Activated CD8-positive, alpha-beta T cell treated with anti-CD3 and anti-CD28 coated beads, Interleukin-2, amount 10 ng/mL, durations not matched to agents 7 days and 5 days (primary cell): ENCODE measurements around the gene CGB7. TPM values are rescaled to one million over a fixed set of nuclear protein-coding genes. Genes with fewer than 3 reads are reported as not detected.
"Not testable (repeated sequence)": the region's sequence is repeated elsewhere in the genome, so short reads cannot be mapped to it uniquely, and the experiment has no call there.

ENCODE experiments used
- ATAC-seq: fragments of 150-1000 bp; cut with Tn5 transposase; one replicate; pipeline ENCODE4 v1.10.0; 2021; ENCODE audit warnings: moderate library complexity
- CTCF ChIA-PET: fragments of 350-600 bp; sonication (Branson Sonifier 250); formaldehyde crosslinking; loops from one replicate; lab custom pipeline; 2021; ENCODE audit warnings: antibody characterized with exemption; lab: Charles Lee
- POLR2A ChIA-PET: fragments of 350-600 bp; sonication (Branson Sonifier 250); formaldehyde crosslinking; loops from one replicate; lab custom pipeline; 2021; ENCODE audit warnings: antibody characterized with exemption; lab: Charles Lee
- DNase-seq: peaks from one replicate; pipeline ENCODE4 v3.0.0-alpha.2; 2020
- H3K27ac Mint-ChIP-seq: one replicate; pipeline ENCODE4 v1.8.0; 2021; ENCODE audit warnings: mild to moderate bottlenecking, mixed read lengths
- H3K27me3 Mint-ChIP-seq: one replicate; pipeline ENCODE4 v1.8.0; 2021; ENCODE audit warnings: low read depth, mixed read lengths
- H3K36me3 Mint-ChIP-seq: one replicate; pipeline ENCODE4 v1.8.0; 2021; ENCODE audit warnings: low read depth, mixed read lengths
- H3K4me1 Mint-ChIP-seq: one replicate; pipeline ENCODE4 v1.8.0; 2021; ENCODE audit warnings: low read depth, mixed read lengths
- H3K4me3 Mint-ChIP-seq: one replicate; pipeline ENCODE4 v1.8.0; 2021; ENCODE audit warnings: mild to moderate bottlenecking, mixed read lengths
- H3K9me3 Mint-ChIP-seq: one replicate; pipeline ENCODE4 v1.8.0; 2022; ENCODE audit warnings: mixed read lengths; ENCODE audit not compliant: insufficient read depth
- total RNA-seq, 2 experiments: library from RNA; stranded (reverse); gene quantifications; one replicate each; pipeline ENCODE4 v1.2.3, GENCODE V29; 2021

Gene CGB7
- total RNA-seq, 2 experiments from 2014 or later: not detected

DNA sequence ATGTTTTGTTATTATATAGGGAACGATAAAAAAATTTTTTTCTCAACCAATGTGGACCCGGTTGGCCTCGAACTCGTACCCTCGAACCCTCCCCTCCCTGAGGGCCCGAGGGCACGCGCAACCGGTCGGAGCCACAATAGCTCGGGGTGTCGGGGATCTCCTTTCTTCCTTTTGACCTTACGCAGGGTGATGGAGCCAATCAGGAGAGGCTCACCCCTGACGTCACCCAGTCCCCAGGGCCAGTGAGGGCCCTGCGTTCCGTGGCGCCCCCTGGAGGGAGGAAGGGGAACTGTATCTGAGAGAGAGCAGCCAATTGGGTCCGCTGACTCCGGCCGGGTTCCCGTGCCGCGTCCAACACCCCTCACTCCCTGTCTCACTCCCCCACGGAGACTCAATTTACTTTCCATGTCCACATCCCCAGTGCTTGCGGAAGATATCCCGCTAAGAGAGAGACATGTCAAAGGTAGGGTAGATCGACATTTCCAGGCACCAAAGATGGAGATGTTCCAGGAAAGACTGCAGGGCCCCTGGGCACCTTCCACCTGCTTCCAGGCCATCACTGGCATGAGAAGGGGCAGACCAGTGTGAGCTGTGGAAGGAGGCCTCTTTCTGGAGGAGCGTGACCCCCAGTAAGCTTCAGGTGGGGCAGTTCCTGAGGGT, 25.8 kb downstream of the CGB7 start, which contains the start of gene CGB2:
TSS of gene CGB2 (plus strand) at position 249 of the 660 bp plus-strand sequence. CDS start at position 455, 206 bp downstream.
- POLR2A ChIA-PET, H3K9me3 Mint-ChIP-seq, CTCF ChIA-PET, H3K27me3 Mint-ChIP-seq, H3K36me3 Mint-ChIP-seq, H3K4me1 Mint-ChIP-seq, H3K27ac Mint-ChIP-seq: not testable (repeated sequence)
- H3K4me3 Mint-ChIP-seq: peak within 1 kb of the TSS; percentile 28
- DNase-seq (peak; percentile 67), ATAC-seq (peak; percentile 71)

DNA sequence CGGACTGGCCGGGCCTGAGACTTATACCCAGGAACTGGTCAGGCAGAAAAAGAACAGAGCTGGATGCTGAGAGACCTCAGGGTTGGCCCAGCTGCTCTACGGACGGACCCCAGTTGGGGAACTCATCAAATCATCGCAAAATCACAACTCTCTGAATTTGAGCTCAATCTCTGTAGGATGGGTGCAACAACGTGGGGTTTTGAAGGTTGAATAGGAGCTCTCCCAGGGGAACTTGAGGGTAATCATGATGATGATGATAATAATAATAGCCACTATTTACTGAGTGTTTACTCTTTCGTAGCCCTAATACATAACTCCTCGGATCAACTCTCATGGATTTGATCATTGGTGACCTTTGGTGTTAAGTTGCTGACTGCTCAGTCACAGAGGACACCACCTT, 27.2 kb downstream of the CGB7 start:
- H3K36me3 Mint-ChIP-seq, POLR2A ChIA-PET, H3K9me3 Mint-ChIP-seq, H3K4me1 Mint-ChIP-seq, DNase-seq, H3K4me3 Mint-ChIP-seq, H3K27ac Mint-ChIP-seq, CTCF ChIA-PET, ATAC-seq, H3K27me3 Mint-ChIP-seq: not testable (repeated sequence)

DNA sequence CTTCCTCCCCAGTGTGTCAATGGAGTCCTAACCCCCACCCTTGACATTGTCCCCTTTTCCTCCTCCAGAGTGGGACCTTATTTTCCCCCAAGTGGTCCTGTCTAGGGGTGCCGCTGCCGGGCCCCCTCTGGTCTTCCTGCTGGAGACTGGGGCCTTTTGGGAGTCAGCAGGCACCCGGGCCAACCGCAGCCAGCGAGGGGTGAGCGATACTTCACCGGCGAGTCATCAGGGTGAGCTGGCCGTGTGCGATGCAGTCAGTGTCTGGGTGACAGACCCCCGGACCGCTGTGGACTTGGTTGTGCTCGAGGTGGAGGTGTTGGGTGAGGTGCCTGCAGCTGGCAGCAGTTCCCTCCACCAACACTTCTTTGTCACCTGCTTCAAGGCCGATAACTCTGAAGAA, 27.8 kb downstream of the CGB7 start:
- DNase-seq, H3K4me3 Mint-ChIP-seq, H3K36me3 Mint-ChIP-seq, H3K27me3 Mint-ChIP-seq, POLR2A ChIA-PET, H3K9me3 Mint-ChIP-seq, H3K27ac Mint-ChIP-seq, H3K4me1 Mint-ChIP-seq, CTCF ChIA-PET, ATAC-seq: not testable (repeated sequence)

DNA sequence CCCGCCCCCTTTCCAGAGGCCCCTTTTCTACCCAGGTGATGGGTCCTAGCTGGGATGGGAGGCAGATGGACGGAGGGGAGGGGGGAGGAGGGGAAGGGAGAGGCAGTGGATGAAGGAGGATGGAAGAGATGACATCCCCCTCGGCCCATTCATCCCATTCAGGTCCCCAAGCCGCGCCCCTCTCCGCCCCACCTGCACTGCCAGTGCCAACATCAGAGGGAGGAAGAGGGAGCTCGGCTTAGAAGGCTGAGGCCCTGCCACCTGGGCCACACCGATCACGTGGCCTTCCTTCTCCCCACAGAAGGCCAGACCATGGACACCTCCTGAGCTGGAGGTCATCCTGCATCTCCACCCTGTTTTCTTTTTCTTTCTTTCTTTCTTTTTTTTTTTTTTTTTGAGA, 28.9 kb downstream of the CGB7 start:
- H3K27me3 Mint-ChIP-seq, H3K36me3 Mint-ChIP-seq, H3K9me3 Mint-ChIP-seq, ATAC-seq, H3K4me1 Mint-ChIP-seq, CTCF ChIA-PET, DNase-seq, H3K27ac Mint-ChIP-seq, POLR2A ChIA-PET, H3K4me3 Mint-ChIP-seq: not testable (repeated sequence)

DNA sequence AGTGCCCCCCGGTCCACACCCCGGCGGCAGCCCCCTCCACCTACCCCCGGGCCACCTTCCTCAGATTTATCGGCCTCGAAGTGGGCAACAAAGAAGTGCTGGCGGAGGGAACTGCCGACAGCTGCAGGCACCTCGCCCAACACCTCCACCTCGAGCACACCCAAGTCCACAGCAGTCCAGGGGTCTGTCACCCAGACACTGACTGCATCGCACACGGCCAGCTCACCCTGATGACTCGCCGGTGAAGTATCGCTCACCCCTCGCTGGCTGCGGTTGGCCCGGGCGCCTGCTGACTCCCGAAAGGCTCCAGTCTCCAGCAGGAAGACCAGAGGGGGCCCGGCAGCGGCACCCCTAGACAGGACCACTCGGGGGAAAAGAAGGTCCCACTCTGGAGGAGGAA, 31.9 kb downstream of the CGB7 start:
- ATAC-seq, CTCF ChIA-PET, H3K27ac Mint-ChIP-seq: not testable (repeated sequence)

DNA sequence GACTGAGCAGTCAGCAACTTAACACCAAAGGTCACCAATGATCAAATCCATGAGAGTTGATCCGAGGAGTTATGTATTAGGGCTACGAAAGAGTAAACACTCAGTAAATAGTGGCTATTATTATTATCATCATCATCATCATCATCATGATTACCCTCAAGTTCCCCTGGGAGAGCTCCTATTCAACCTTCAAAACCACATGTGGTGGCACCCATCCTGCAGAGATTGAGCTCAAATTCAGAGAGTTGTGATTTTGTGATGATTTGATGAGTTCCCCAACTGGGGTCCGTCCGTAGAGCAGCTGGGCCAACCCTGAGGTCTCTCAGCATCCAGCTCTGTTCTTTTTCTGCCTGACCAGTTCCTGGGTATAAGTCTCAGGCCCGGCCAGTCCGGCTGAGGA, 32.5 kb downstream of the CGB7 start:
- DNase-seq, H3K4me3 Mint-ChIP-seq, POLR2A ChIA-PET, CTCF ChIA-PET, H3K36me3 Mint-ChIP-seq, H3K27ac Mint-ChIP-seq, H3K9me3 Mint-ChIP-seq, ATAC-seq, H3K27me3 Mint-ChIP-seq: not testable (repeated sequence)
- H3K4me1 Mint-ChIP-seq: peaks cover 15% of the 10 kb centered on the region

More for the DNA sequence above, 31.9 kb downstream of the CGB7 start:
- DNase-seq, H3K9me3 Mint-ChIP-seq, H3K4me3 Mint-ChIP-seq, H3K36me3 Mint-ChIP-seq, POLR2A ChIA-PET, H3K27me3 Mint-ChIP-seq: not testable (repeated sequence)
- H3K4me1 Mint-ChIP-seq: peaks cover 10% of the 10 kb centered on the region

DNA sequence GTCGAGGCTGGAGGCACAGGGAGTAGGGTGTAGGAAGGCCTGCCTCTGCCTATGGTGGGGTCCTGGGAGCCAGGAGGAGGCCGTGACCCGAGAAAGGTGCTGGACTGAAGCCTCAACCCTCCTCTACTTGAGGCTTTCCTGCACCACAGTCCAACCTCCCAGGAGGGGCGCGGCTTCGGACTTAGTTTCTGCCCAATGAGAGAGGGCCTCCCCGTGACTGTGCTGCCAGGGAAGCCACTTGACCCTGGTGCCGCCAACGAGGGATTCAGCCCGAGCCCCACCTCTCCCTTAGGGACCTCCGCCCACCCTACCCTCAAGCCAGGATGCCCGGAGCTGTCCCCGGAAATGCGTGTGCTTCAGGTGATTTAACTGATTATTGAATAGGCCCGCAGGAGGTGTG, 33.3 kb downstream of the CGB7 start, which contains the start of gene CGB3:
TSS of gene CGB3 (minus strand) at position 101 of the 400 bp plus-strand sequence. CDS start 362 bp downstream, outside the sequence.
- CTCF ChIA-PET, H3K9me3 Mint-ChIP-seq, DNase-seq, POLR2A ChIA-PET, H3K4me3 Mint-ChIP-seq, H3K27me3 Mint-ChIP-seq, H3K27ac Mint-ChIP-seq, H3K36me3 Mint-ChIP-seq, ATAC-seq: not testable (repeated sequence)
- peaks cover 21% of the 10 kb centered on the region for H3K4me1 Mint-ChIP-seq

DNA sequence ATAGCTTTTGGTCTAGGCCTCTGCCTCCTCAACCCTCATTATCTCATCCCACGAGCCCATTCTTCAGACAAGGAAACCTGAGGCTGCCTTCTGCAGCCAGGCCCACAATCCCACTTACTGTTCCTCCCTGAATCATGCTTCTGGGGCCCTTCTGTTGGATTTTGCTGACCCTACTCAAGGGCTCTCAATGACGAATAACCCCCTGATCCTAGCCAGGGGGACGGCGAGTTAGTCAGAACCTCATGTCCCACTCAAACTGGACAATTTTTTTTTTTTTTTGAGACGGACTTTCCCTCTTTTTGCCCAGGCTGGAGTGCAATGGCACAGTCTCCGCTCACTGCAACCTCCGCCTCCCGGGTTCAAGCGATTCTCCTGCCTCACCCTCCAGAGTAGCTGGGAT, 35.4 kb downstream of the CGB7 start:
- Mint-ChIP-seq H3K36me3 (no peaks in the 10 kb centered on the region), H3K9me3 (no peaks in the 10 kb centered on the region), H3K27me3 (peaks cover 11% of the 10 kb centered on the region), H3K4me3 (no peak overlapping the region), H3K27ac (no peak overlapping the region), H3K4me1 (peaks cover 38% of the 10 kb centered on the region)
- ChIA-PET POLR2A (no interaction called here), CTCF (interaction anchor here (1.4 to 5.8 kb wide), 2 partner anchors 23 to 76 kb away, joined by 4 to 32 read pairs; no protein-coding TSS in a partner anchor)
- DNase-seq (no peak), ATAC-seq (no peak)

DNA sequence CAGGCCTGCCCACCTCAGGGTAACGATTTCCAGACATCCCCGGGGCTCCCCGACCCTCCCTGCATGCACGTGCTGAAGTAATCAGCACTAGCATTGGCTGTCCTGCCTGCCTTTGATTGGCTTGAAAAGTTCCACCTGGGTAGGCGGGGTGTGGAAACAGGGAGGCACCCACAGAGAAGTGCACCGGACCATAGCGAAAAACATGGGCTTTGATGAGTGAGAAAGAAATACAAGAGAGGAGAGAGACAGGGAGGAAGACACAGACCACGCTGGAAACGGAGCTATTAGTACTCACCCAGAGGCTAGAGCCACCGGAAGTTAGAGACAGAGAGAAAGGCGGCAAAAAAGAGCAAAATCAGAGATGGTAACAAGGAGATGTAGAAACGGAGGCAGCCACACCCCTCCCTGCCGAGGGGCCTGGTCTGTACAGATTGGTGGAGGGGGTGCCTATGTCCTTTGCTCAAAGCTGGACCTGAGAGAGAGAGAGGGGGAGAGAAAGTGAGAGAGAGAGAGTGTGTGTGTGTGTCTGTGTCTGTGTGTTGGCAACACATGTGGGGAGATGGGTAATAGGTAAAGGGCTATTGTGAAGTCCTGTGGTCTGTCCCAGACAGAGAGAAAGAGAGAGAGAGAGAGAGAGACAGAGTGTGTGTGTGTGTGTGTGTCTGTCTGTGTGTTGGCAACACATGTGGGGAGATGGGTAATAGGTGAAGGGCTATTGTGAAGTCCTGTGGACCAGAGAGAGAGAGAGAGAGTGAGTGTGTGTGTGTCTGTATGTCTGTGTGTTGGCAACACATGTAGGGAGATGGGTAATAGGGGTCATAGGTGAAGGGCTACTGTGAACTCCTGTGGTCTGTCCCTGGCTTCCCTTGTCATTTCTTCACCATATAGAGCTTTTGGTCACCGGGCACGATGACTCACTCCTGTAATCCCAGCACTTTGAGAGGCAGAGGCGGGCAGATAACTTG, 36.3 kb downstream of the CGB7 start:
- POLR2A ChIA-PET: no interaction called here
- ATAC-seq: no peak
- H3K27ac Mint-ChIP-seq: peak overlapping the region; percentile 2

DNA sequence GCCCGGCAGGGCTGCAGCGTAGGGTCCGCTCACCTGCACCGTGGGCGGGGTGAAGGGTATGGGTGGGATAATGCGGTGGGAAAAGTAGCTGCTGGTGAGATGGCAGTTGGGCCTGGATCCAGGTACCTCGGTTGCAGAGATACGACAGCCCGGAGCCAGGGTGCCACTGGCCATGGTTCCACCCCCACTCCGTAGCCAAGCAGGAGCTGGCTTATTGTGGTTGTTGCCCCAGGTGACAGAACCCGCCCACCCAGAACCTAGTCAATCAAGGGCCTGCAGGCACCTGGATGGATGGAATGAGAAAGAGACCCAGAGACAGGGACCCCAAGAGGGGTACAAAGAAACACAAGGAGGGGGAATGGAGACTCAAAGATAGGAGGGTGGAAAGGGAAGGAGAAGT, 37.2 kb downstream of the CGB7 start:
- POLR2A ChIA-PET: no interaction called here
- no peak for ATAC-seq
- CTCF ChIA-PET: interaction anchor here (0.6 to 5.8 kb wide), 3 partner anchors 22 to 36 kb away, joined by 3 to 32 read pairs (median 26); partner anchors contain the start of genes GYS1 and RUVBL2
- DNase-seq: no peak
- Mint-ChIP-seq H3K27ac (no peak overlapping the region), H3K9me3 (no peaks in the 10 kb centered on the region), H3K4me3 (no peak overlapping the region), H3K4me1 (peaks cover 39% of the 10 kb centered on the region), H3K27me3 (peaks cover 11% of the 10 kb centered on the region), H3K36me3 (peaks cover 7% of the 10 kb centered on the region)

More for the DNA sequence above, 36.3 kb downstream of the CGB7 start:
- Mint-ChIP-seq H3K4me1 (peaks cover 39% of the 10 kb centered on the region), H3K27me3 (peaks cover 11% of the 10 kb centered on the region), H3K4me3 (no peak overlapping the region), H3K36me3 (no peaks in the 10 kb centered on the region), H3K9me3 (no peaks in the 10 kb centered on the region)
- CTCF ChIA-PET: interaction anchor here (0.6 to 5.8 kb wide), 3 partner anchors 22 to 77 kb away, joined by 3 to 32 read pairs (median 4); no protein-coding TSS in a partner anchor
- DNase-seq: no peak

DNA sequence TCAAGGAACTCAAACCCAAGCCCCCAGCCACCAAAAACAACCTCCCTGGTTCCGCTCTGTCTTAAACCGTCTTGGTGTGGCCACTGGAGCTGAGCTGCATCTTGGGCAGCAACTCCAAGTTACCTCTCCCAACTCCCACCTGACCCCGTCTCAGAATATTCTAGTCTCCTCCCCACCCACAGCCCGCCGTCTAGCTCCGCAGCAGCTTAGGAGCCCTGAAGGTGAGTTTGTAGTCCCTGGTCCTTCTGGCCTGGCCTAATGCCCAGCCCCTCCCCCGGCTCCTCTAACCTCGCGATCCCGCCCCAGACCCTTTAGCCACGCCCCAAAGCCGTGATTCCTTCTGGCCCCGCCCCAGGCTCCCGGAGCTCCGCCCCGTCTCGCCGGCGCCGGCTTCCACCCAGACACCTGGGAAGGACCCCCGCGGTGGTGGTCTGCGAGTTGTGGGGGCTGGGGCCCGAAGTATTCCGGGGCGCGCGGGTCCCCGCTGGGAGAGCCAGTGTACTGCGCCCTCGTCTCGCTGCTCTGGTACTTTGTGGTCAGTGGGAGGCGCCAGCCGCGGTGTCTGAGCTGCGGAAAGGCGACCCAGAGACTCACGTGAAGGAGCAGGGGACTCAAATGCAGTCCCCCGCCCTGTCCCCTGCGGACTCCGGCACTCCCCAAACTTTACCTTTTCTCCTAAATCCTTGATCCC, 38.2 kb downstream of the CGB7 start:
- POLR2A ChIA-PET: interaction anchor here (1.1 kb wide), 1 partner anchor 79 kb away, joined by 3 read pairs; no protein-coding TSS in a partner anchor

More for the DNA sequence above, 38.2 kb downstream of the CGB7 start:
- Mint-ChIP-seq H3K36me3 (peaks cover 7% of the 10 kb centered on the region), H3K4me1 (peaks cover 39% of the 10 kb centered on the region), H3K27ac (peak overlapping the region; percentile 30), H3K4me3 (peak overlapping the region; percentile 72), H3K9me3 (no peaks in the 10 kb centered on the region), H3K27me3 (peaks cover 11% of the 10 kb centered on the region)
- peak; percentile 64 for DNase-seq
- ATAC-seq: peak; percentile 32
- CTCF ChIA-PET: interaction anchor here (1.7 to 5.8 kb wide), 3 partner anchors 21 to 78 kb away, joined by 8 to 32 read pairs (median 26); partner anchors contain the start of genes GYS1 and RUVBL2
